ENCODE results near the gene FLNA. TPM values are rescaled to one million over a fixed set of nuclear protein-coding genes. Genes with fewer than 3 reads are reported as not detected.
A peak's percentile ranks its signal among the peaks of the same experiment; 100 is the strongest.

Gene FLNA
- total and polyA plus RNA-seq, 9 of the 15 experiments (the other 6 are each of a cell fraction or from before 2014, with no cell fraction given), result 6.2 to 735 (median 135) TPM

DNA sequence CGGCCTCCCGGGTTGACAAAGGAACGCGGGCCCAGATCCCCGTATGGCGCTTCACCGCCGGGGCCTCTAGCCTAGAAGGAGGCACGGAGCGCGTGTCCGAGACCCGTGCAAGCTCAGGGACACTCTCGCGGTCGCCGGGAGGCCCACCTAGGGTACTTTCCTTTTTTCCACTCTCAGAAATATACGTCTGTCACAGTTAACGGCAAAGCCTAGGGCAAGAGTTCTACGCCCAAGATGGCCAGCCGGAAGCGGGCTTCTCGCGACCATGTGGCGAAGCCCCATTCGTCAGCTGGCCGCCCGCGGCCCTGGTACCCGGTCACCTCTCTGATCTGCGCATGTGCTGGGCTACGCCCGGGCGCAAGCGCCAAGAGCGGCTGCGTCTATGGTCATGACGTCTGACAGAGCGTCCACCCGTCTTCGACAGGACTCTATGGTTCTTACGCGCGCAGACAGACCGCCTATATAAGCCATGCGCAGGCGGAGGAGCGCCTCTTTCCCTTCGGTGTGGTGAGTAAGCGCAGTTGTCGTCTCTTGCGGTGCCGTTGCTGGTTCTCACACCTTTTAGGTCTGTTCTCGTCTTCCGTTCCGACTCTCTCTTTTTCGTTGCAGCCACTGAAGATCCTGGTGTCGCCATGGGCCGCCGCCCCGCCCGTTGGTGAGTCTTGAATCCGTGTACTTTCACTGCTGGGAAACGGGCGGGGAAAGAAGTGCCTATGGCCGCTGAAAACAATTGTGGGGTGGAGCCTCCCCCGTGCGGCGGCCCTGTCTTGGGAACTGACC lies 23.6 kb upstream of the FLNA start, which contains the start of gene RPL10 (continued):
- TF ChIP-seq MYBL2 (IDR thresholded peaks at IDR 0.05; ENCODE audit: low read depth) (no peak), MYBL2 (CRISPR knock-in tag; IDR thresholded peaks at IDR 0.05; ENCODE audit: borderline replicate concordance) (no peak), PRPF4 (IDR thresholded peaks at IDR 0.05; ENCODE audit: insufficient read depth, low read depth, low read length, poor library complexity, severe bottlenecking) (peak; percentile 82), GTF2F1 (IDR thresholded peaks at IDR 0.05; ENCODE audit: low read depth, low read length) (peak; percentile 98), ATF1 (CRISPR knock-in tag; IDR thresholded peaks at IDR 0.05) (peak; percentile 54; the same call in 1 of the 2 replicates), ATF1 (tag; IDR thresholded peaks at IDR 0.05) (peak; percentile 96), ETV6 (IDR thresholded peaks at IDR 0.05; ENCODE audit: borderline replicate concordance in 1 of 2, low read depth in 2 of 2, low read length in 1 of 2) (no peak), ETV6 (CRISPR knock-in tag; IDR thresholded peaks at IDR 0.05; ENCODE audit: borderline replicate concordance) (0 out of 2 replicates have a peak, but pooled peaks have one; percentile 41), FOXK2 (conservative IDR thresholded peaks at IDR 0.05 in 1 of 2, IDR thresholded peaks at IDR 0.05 in 1 of 2; ENCODE audit: low read depth in 2 of 2) (peak; percentile 11 to 30; a peak in 1 of 4 replicates), NFIC (IDR thresholded peaks at IDR 0.05) (peak; percentile 72), AFF1 (IDR thresholded peaks at IDR 0.05; ENCODE audit: low read depth in 1 of 2, partially characterized antibody in 2 of 2) (peak; percentile 48 to 69), CHCHD3 (CRISPR knock-in tag; IDR thresholded peaks at IDR 0.05) (peak; percentile 86; the same call in 1 of the 2 replicates), RNF219 (CRISPR knock-in tag; IDR thresholded peaks at IDR 0.05) (no peak), SNRNP70 (optimal IDR thresholded peaks at IDR 0.05; ENCODE audit: low read depth, low read length) (peak; percentile 44), MLLT1 (IDR thresholded peaks at IDR 0.05) (peak; percentile 93 to 97), MED1 (CRISPR knock-in tag; IDR thresholded peaks at IDR 0.05; ENCODE audit: borderline replicate concordance) (no peak), TAF1 (IDR thresholded peaks at IDR 0.05; ENCODE audit: control insufficient read depth, extremely low read depth, insufficient read depth, low read length, severe bottlenecking) (peak; percentile 100)
